Mammary epithelial cell (primary cell): Measurements from ENCODE around the gene PTPRQ.

Source experiments
- EZH2 ChIP-seq: IDR thresholded peaks from 2 replicates; pipeline ENCODE4 v1.6.1; 2012; ENCODE audit warnings: low read length, inconsistent platforms, borderline replicate concordance
- TF ChIP-seq, protein P1 (sequence below), 2 donors: IDR thresholded peaks in 1 of 2; conservative IDR thresholded peaks in 1 of 2; 2 replicates each; pipeline ENCODE4 v1.5.1; 2011 to 2012; ENCODE audit warnings: inconsistent platforms in 2 of 2, low read length in 2 of 2, mild to moderate bottlenecking in 2 of 2, control low read depth in 1 of 2, low read depth in 1 of 2; ENCODE audit not compliant: insufficient read depth in 1 of 2; ENCODE audit errors: extremely low read depth in 1 of 2

DNA sequence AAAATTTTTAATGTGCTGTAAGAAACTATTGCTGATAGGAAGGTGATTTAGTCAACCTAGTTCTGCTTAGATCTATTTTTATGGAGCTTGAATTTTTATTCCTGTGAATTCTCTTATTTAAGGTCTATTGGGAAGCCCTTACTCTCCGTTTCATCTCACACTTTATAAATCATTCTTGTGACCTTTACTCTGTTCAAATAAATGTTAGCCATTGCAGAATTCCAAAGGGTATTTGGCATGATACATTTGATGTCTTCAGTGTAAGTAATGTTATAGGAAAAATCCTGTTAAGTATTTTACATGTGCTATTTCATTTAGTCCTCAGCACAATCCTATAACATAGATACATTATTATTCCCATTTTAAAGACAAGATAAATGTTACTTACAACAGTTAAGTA lies 12.5 kb downstream of the PTPRQ start:
- TF ChIP-seq, protein P1, sequence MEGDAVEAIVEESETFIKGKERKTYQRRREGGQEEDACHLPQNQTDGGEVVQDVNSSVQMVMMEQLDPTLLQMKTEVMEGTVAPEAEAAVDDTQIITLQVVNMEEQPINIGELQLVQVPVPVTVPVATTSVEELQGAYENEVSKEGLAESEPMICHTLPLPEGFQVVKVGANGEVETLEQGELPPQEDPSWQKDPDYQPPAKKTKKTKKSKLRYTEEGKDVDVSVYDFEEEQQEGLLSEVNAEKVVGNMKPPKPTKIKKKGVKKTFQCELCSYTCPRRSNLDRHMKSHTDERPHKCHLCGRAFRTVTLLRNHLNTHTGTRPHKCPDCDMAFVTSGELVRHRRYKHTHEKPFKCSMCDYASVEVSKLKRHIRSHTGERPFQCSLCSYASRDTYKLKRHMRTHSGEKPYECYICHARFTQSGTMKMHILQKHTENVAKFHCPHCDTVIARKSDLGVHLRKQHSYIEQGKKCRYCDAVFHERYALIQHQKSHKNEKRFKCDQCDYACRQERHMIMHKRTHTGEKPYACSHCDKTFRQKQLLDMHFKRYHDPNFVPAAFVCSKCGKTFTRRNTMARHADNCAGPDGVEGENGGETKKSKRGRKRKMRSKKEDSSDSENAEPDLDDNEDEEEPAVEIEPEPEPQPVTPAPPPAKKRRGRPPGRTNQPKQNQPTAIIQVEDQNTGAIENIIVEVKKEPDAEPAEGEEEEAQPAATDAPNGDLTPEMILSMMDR (conservative IDR thresholded peaks at IDR 0.05 in 1 of 2, IDR thresholded peaks at IDR 0.05 in 1 of 2; ENCODE audit: extremely low read depth in 1 of 2, insufficient read depth in 1 of 2, low read depth in 1 of 2, low read length in 2 of 2) = no peak
- TF ChIP-seq EZH2 = no peak
